ENCODE results near the gene LPGAT1.

Gene LPGAT1

GRCh38 chr1:211828584-211829342, 1.8 kb downstream of the LPGAT1 start:
- no peak for DNase-seq (ENCODE audit: low read depth in 1 of 2, low spot score in 1 of 2)

DNA sequence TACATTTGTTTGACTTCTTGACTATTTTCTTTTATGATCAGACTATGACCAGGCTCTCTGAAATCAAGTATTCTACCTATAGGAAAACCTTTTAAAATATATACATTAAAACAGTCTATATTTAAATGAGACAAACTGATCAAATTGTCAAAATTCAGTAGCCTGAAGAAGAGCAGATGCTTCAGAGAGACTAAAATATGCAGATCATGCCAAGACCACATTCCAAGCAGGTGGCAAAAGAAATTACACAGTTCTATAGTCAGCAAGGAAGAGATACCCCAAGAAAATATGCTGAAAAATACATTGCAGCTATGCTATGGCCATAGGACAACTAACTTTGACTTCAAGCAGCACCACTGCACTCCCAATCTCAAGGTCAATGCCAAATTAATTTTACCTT, 3.5 kb downstream of the LPGAT1 start:
- no peak for DNase-seq (ENCODE audit: low read depth in 1 of 2, low spot score in 1 of 2)

DNA sequence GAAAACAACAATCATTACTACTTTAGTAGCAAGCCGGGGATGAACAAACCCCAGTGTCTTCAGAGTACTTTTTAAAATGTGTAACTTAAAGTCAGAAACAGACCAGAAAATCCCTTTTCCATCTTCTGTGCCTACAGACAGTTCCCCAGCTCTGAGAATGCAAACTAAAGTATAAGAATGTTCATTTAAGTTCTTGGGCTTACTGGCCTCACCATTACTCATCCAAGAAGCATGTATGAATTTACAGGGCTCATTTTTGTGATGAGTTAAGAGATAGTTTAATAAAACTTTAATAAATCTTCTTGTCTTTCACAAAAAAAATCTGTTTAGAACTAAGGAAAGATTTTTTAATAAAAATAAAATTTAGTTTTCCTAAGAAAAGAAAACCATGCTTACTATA, 4.6 kb downstream of the LPGAT1 start:
- no peak for DNase-seq (ENCODE audit: low read depth in 1 of 2, low spot score in 1 of 2)

GRCh38 chr1:211822677-211823407, 7.7 kb downstream of the LPGAT1 start:
- no peak for DNase-seq (ENCODE audit: low read depth in 1 of 2, low spot score in 1 of 2)

GRCh38 chr1:211816586-211816985, 14.0 kb downstream of the LPGAT1 start:
- DNase-seq (ENCODE audit: low read depth in 1 of 2, low spot score in 1 of 2): no peak

DNA sequence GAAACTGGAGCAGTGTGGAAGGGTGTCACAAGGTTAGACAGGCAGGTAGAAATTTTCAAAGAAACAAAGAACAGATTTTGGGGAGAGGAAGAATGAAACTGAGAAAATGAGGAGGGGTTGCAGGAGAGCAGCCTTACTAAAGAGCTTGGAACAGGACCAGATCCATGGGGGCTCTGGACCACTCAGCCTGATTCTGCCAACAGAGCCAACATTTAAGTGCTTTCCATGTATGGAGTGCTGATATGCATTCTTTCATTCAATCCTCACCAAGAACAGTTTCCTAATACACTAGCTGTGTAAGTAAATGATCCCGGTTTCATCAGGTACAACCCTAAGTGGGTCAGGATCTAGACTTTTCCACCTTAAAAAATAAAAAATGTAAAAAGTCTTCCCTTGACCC, 16.2 kb downstream of the LPGAT1 start:
- DNase-seq (ENCODE audit: low read depth in 1 of 2, low spot score in 1 of 2): no peak

- DNase-seq (ENCODE audit: low read depth in 1 of 2, low spot score in 1 of 2): no peak
Measured at GRCh38 chr1:211813590-211813989, 17.0 kb downstream of the LPGAT1 start.

- DNase-seq (ENCODE audit: low read depth in 1 of 2, low spot score in 1 of 2): no peak
Measured at GRCh38 chr1:211812584-211812983, 18.0 kb downstream of the LPGAT1 start.

GRCh38 chr1:211811848-211812247, 18.7 kb downstream of the LPGAT1 start:
- DNase-seq (ENCODE audit: low read depth in 1 of 2, low spot score in 1 of 2): no peak

DNA sequence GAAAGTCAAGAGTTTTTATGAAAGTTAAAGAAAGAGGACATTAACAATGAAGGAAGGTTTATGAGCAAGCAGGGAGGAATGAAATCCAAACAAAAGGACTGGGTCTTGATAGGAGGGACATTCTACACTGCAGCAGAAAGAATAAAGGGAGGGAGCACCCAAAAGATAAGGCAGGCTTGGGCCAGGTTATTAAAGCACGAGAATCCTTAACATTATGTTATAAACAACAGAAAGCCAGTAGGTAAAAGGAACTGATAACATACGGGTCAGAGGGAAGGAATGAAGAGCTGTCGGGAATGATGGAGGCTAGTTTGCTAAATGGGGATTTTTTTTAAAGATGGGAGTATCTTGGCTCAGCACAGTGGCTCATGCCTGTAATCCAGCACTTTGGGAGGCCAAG, 19.4 kb downstream of the LPGAT1 start:
- DNase-seq (ENCODE audit: low read depth in 1 of 2, low spot score in 1 of 2): no peak

DNA sequence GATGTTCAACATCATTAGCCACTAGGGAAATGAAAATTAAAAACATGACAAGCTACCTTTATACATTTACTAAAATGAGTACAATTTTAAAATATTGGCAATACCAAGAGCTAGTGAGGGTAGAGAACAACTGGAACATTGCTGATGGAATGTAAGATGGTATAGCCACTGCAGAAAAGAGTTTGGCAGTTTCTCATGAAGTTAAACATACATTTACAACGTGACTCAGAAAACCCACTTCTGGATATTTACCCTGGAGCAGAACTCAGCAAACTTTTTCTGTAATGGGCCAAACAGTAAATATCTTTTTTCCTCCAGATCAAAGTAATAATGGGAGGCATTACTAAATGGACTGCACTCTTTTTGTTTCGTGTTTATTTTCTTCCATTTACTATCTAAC, 22.1 kb downstream of the LPGAT1 start:
- DNase-seq (ENCODE audit: low read depth in 1 of 2, low spot score in 1 of 2): no peak

DNA sequence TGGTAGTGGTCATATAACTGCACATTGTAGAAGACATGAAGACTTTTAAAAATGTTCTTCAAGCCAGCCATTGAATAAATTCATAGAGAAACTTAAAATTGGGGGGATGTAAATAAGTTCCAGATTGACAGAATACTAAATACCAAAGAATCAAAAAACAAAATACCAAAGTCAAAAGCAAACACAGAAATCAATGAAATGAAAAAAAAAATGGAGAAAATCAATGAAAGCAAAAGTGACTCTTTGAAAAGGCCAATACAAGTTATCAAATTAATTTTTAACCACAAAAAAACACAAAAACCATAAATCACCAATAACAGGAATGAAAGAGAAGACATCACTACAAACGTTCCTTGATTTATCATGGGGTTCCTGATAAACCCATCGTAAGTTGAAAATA, 25.6 kb downstream of the LPGAT1 start:
- no peak for DNase-seq (ENCODE audit: low read depth in 1 of 2, low spot score in 1 of 2)

DNA sequence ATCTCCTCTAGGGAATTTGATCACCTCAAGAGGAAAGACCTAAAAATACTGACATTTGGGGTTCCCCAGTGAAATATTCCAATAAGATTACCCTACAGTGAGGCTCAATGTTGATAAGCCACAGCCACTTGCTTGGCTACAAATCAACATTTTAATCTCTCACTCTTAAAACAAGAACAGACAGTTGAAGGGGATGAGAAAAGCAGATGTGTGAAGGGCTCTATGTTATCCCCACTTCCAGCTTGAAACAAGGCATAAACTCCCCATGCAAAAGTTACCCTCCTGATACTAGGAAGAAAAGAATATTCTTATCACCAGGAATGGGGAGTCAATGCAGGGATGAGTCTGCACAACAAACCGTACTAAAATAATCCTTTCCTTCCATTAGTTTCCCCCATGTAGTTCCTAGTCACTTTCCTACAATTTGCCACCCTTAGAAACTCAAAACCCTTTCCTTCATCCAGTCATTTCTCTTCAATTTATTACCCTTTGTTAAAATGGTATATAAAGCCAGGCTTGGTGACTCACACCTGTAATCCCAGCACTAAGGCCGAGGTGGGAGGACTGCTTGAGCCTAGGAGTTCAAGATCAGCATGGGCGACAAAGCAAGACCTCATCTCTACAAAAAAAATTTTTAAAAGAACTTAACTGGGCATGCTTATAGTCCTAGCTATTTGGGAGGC, 29.5 kb downstream of the LPGAT1 start:
- no peak for DNase-seq (ENCODE audit: low read depth in 1 of 2, low spot score in 1 of 2)

GRCh38 chr1:211797994-211798393, 32.6 kb downstream of the LPGAT1 start:
- DNase-seq (ENCODE audit: low read depth in 1 of 2, low spot score in 1 of 2): no peak

GRCh38 chr1:211791979-211792378, 38.6 kb downstream of the LPGAT1 start:
- no peak for DNase-seq (ENCODE audit: low read depth in 1 of 2, low spot score in 1 of 2)

GRCh38 chr1:211789641-211790464, 40.7 kb downstream of the LPGAT1 start:
- DNase-seq (ENCODE audit: low read depth in 1 of 2, low spot score in 1 of 2): no peak

- DNase-seq (ENCODE audit: low read depth in 1 of 2, low spot score in 1 of 2): no peak
Measured at GRCh38 chr1:211788626-211789025, 41.9 kb downstream of the LPGAT1 start.

DNA sequence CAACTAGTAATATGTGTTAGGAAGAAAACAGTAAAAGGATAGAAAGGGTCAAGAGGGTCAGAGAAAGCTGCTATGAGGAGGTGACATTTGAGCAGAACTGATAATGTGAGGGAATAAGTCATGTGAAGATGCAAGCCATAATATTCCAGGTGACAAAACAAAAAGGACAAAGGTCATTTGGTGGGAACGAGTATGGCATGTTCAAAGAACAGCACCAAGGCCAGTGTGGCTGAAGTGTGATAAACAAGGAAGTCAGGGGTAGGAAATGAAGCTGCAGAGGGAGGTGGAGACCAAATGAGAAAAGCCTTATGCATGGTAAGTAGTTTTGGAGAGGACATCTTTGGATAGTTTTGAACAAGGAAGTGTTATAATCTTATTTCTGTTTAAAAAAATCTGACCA, 46.7 kb downstream of the LPGAT1 start:
- DNase-seq (ENCODE audit: low read depth in 1 of 2, low spot score in 1 of 2): no peak

- DNase-seq (ENCODE audit: low read depth in 1 of 2, low spot score in 1 of 2): no peak
Measured at GRCh38 chr1:211783266-211783665, 47.3 kb downstream of the LPGAT1 start.

DNA sequence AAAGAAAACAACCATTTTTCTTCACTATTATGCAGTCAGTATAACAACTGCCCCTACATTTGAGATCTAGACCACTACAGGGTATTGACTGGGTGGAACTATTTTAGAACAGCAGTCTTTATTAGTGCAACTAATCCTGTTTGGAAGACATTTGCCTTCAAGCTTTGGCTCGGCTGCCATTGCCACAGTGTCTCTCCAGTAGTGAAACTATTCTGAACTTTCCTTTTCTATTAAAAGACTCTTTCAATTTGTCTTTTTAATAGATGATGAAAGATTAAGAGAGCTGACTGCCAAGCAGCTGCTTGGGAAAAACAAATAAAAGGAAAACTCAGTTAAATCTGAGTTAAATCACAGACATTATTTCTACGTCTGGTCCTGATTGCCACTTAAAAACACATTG, 49.3 kb downstream of the LPGAT1 start:
- no peak for DNase-seq (ENCODE audit: low read depth in 1 of 2, low spot score in 1 of 2)

- DNase-seq (ENCODE audit: low read depth in 1 of 2, low spot score in 1 of 2): no peak
Measured at GRCh38 chr1:211775170-211775569, 55.4 kb downstream of the LPGAT1 start.
